ENCODE measurements around the gene FARP1.

The FARP1 gene

GRCh38 chr13:98201984-98202383, 59.1 kb downstream of the FARP1 start:
- no peaks in the 10 kb centered on the region for H3K36me3 ChIP-seq (ENCODE audit: control insufficient read depth, insufficient read depth, low read length)
- H3K4me3 ChIP-seq (ENCODE audit: low read length) = no peak overlapping the region
- H3K9me3 ChIP-seq (ENCODE audit: control insufficient read depth, insufficient read depth, low read length) = no peaks in the 10 kb centered on the region
- H3K27ac ChIP-seq (ENCODE audit: low read length) = no peak overlapping the region
- WGBS (ENCODE audit: insufficient coverage, insufficient read length) = no CpG with 5 or more reads among the region's 6 CpGs
- DNase-seq (ENCODE audit: low read depth, low spot score) = no peak
- peaks cover 4% of the 10 kb centered on the region; the same call in 1 of the 2 replicates for H3K4me1 ChIP-seq (ENCODE audit: control insufficient read depth, insufficient read depth, low read length)
- H3K27me3 ChIP-seq (ENCODE audit: control insufficient read depth, insufficient read depth, low read length) = no peaks in the 10 kb centered on the region

GRCh38 chr13:98203646-98204326, 60.9 kb downstream of the FARP1 start:
- no peak overlapping the region for H3K4me3 ChIP-seq (ENCODE audit: low read length)
- no peak overlapping the region for H3K27ac ChIP-seq (ENCODE audit: low read length)
- H3K9me3 ChIP-seq (ENCODE audit: control insufficient read depth, insufficient read depth, low read length) = no peaks in the 10 kb centered on the region
- no CpG with 5 or more reads among the region's 8 CpGs for WGBS (ENCODE audit: insufficient coverage, insufficient read length)
- H3K4me1 ChIP-seq (ENCODE audit: control insufficient read depth, insufficient read depth, low read length) = peaks cover 6% of the 10 kb centered on the region; the same call in 1 of the 2 replicates
- no peaks in the 10 kb centered on the region for H3K36me3 ChIP-seq (ENCODE audit: control insufficient read depth, insufficient read depth, low read length)
- H3K27me3 ChIP-seq (ENCODE audit: control insufficient read depth, insufficient read depth, low read length) = no peaks in the 10 kb centered on the region
- no peak for DNase-seq (ENCODE audit: low read depth, low spot score)

GRCh38 chr13:98204546-98204945, 61.7 kb downstream of the FARP1 start:
- Histone ChIP-seq H3K36me3 (ENCODE audit: control insufficient read depth, insufficient read depth, low read length) (no peaks in the 10 kb centered on the region), H3K9me3 (ENCODE audit: control insufficient read depth, insufficient read depth, low read length) (no peaks in the 10 kb centered on the region), H3K27ac (ENCODE audit: low read length) (no peak overlapping the region), H3K4me1 (ENCODE audit: control insufficient read depth, insufficient read depth, low read length) (peaks cover 4% of the 10 kb centered on the region; the same call in 1 of the 2 replicates), H3K4me3 (ENCODE audit: low read length) (no peak overlapping the region), H3K27me3 (ENCODE audit: control insufficient read depth, insufficient read depth, low read length) (no peaks in the 10 kb centered on the region)
- DNase-seq (ENCODE audit: low read depth, low spot score) = no peak
- WGBS (ENCODE audit: insufficient coverage, insufficient read length) = no CpG with 5 or more reads among the region's 2 CpGs

- H3K4me3 ChIP-seq (ENCODE audit: low read length) = no peak overlapping the region
- H3K27ac ChIP-seq (ENCODE audit: low read length) = no peak overlapping the region
- H3K36me3 ChIP-seq (ENCODE audit: control insufficient read depth, insufficient read depth, low read length) = no peaks in the 10 kb centered on the region
- H3K27me3 ChIP-seq (ENCODE audit: control insufficient read depth, insufficient read depth, low read length) = no peaks in the 10 kb centered on the region
- 0 out of 2 replicates have a peak, but pooled peaks cover 3% of the 10 kb centered on the region for H3K4me1 ChIP-seq (ENCODE audit: control insufficient read depth, insufficient read depth, low read length)
- DNase-seq (ENCODE audit: low read depth, low spot score) = no peak
- no peaks in the 10 kb centered on the region for H3K9me3 ChIP-seq (ENCODE audit: control insufficient read depth, insufficient read depth, low read length)
- WGBS (ENCODE audit: insufficient coverage, insufficient read length) = no CpG with 5 or more reads among the region's 4 CpGs
These were observed 64.1 kb downstream of the FARP1 start for GRCh38 chr13:98206946-98207345.

GRCh38 chr13:98207416-98207815, 64.5 kb downstream of the FARP1 start:
- H3K4me1 ChIP-seq (ENCODE audit: control insufficient read depth, insufficient read depth, low read length) = 0 out of 2 replicates have a peak, but pooled peaks cover 2% of the 10 kb centered on the region
- no peak overlapping the region for H3K4me3 ChIP-seq (ENCODE audit: low read length)
- H3K36me3 ChIP-seq (ENCODE audit: control insufficient read depth, insufficient read depth, low read length) = no peaks in the 10 kb centered on the region
- DNase-seq (ENCODE audit: low read depth, low spot score) = no peak
- WGBS (ENCODE audit: insufficient coverage, insufficient read length) = no CpG with 5 or more reads among the region's 4 CpGs
- no peaks in the 10 kb centered on the region for H3K27me3 ChIP-seq (ENCODE audit: control insufficient read depth, insufficient read depth, low read length)
- no peaks in the 10 kb centered on the region for H3K9me3 ChIP-seq (ENCODE audit: control insufficient read depth, insufficient read depth, low read length)
- no peak overlapping the region for H3K27ac ChIP-seq (ENCODE audit: low read length)

GRCh38 chr13:98208606-98209005, 65.7 kb downstream of the FARP1 start:
- no CpG with 5 or more reads among the region's 5 CpGs for whole genome bisulfite sequencing (ENCODE audit: insufficient coverage, insufficient read length)
- 0 out of 2 replicates have a peak, but pooled peaks cover 2% of the 10 kb centered on the region for H3K4me1 ChIP-seq (ENCODE audit: control insufficient read depth, insufficient read depth, low read length)
- H3K36me3 ChIP-seq (ENCODE audit: control insufficient read depth, insufficient read depth, low read length) = peaks cover 4% of the 10 kb centered on the region; the same call in 1 of the 2 replicates
- no peak for DNase-seq (ENCODE audit: low read depth, low spot score)
- H3K27ac ChIP-seq (ENCODE audit: low read length) = no peak overlapping the region
- H3K4me3 ChIP-seq (ENCODE audit: low read length) = no peak overlapping the region
- H3K9me3 ChIP-seq (ENCODE audit: control insufficient read depth, insufficient read depth, low read length) = no peaks in the 10 kb centered on the region
- no peaks in the 10 kb centered on the region for H3K27me3 ChIP-seq (ENCODE audit: control insufficient read depth, insufficient read depth, low read length)

GRCh38 chr13:98212763-98213162, 69.9 kb downstream of the FARP1 start:
- H3K4me3 ChIP-seq (ENCODE audit: low read length) = no peak overlapping the region
- no CpG with 5 or more reads among the region's 5 CpGs for WGBS (ENCODE audit: insufficient coverage, insufficient read length)

GRCh38 chr13:98213354-98213753, 70.5 kb downstream of the FARP1 start:
- H3K4me3 ChIP-seq (ENCODE audit: low read length) = no peak overlapping the region
- no peak for DNase-seq (ENCODE audit: low read depth, low spot score)
- H3K27me3 ChIP-seq (ENCODE audit: control insufficient read depth, insufficient read depth, low read length) = no peaks in the 10 kb centered on the region
- peaks cover 5% of the 10 kb centered on the region for H3K36me3 ChIP-seq (ENCODE audit: control insufficient read depth, insufficient read depth, low read length)
- H3K27ac ChIP-seq (ENCODE audit: low read length) = no peak overlapping the region
- no peaks in the 10 kb centered on the region; the same call in 1 of the 2 replicates for H3K4me1 ChIP-seq (ENCODE audit: control insufficient read depth, insufficient read depth, low read length)
- whole genome bisulfite sequencing (ENCODE audit: insufficient coverage, insufficient read length) = no CpG with 5 or more reads among the region's 8 CpGs
- H3K9me3 ChIP-seq (ENCODE audit: control insufficient read depth, insufficient read depth, low read length) = no peaks in the 10 kb centered on the region

More at GRCh38 chr13:98212763-98213162, 69.9 kb downstream of the FARP1 start:
- Histone ChIP-seq H3K9me3 (ENCODE audit: control insufficient read depth, insufficient read depth, low read length) (no peaks in the 10 kb centered on the region), H3K27ac (ENCODE audit: low read length) (no peak overlapping the region), H3K27me3 (ENCODE audit: control insufficient read depth, insufficient read depth, low read length) (no peaks in the 10 kb centered on the region), H3K36me3 (ENCODE audit: control insufficient read depth, insufficient read depth, low read length) (peaks cover 5% of the 10 kb centered on the region), H3K4me1 (ENCODE audit: control insufficient read depth, insufficient read depth, low read length) (no peaks in the 10 kb centered on the region; the same call in 1 of the 2 replicates)
- DNase-seq (ENCODE audit: low read depth, low spot score) = no peak

GRCh38 chr13:98214008-98214643, 71.2 kb downstream of the FARP1 start:
- no peak overlapping the region for H3K4me3 ChIP-seq (ENCODE audit: low read length)
- H3K27me3 ChIP-seq (ENCODE audit: control insufficient read depth, insufficient read depth, low read length) = no peaks in the 10 kb centered on the region
- no peaks in the 10 kb centered on the region for H3K9me3 ChIP-seq (ENCODE audit: control insufficient read depth, insufficient read depth, low read length)
- no CpG with 5 or more reads among the region's 16 CpGs for WGBS (ENCODE audit: insufficient coverage, insufficient read length)
- DNase-seq (ENCODE audit: low read depth, low spot score) = no peak
- H3K36me3 ChIP-seq (ENCODE audit: control insufficient read depth, insufficient read depth, low read length) = peaks cover 5% of the 10 kb centered on the region
- no peak overlapping the region for H3K27ac ChIP-seq (ENCODE audit: low read length)
- no peaks in the 10 kb centered on the region; the same call in 1 of the 2 replicates for H3K4me1 ChIP-seq (ENCODE audit: control insufficient read depth, insufficient read depth, low read length)

- DNase-seq (ENCODE audit: low read depth, low spot score) = no peak
- Histone ChIP-seq H3K27me3 (ENCODE audit: control insufficient read depth, insufficient read depth, low read length) (no peaks in the 10 kb centered on the region), H3K4me1 (ENCODE audit: control insufficient read depth, insufficient read depth, low read length) (no peaks in the 10 kb centered on the region; the same call in 1 of the 2 replicates), H3K27ac (ENCODE audit: low read length) (no peak overlapping the region), H3K36me3 (ENCODE audit: control insufficient read depth, insufficient read depth, low read length) (peaks cover 5% of the 10 kb centered on the region), H3K9me3 (ENCODE audit: control insufficient read depth, insufficient read depth, low read length) (no peaks in the 10 kb centered on the region), H3K4me3 (ENCODE audit: low read length) (no peak overlapping the region)
- WGBS (ENCODE audit: insufficient coverage, insufficient read length) = no CpG with 5 or more reads among the region's 6 CpGs
These were observed 71.8 kb downstream of the FARP1 start for GRCh38 chr13:98214707-98215106.
